Gastrocnemius medialis (tissue), 4 donors: ENCODE data around the gene SALL3.

Experiments
- CTCF ChIP-seq, 5 experiments: fragments of 450-650 bp in 3 of 5; fragments of 200-600 bp in 2 of 5; sonication (generic) in 2 of 5; IDR thresholded peaks in 4 of 5; conservative IDR thresholded peaks in 1 of 5; 1 replicate in 4 of 5; 2 replicates in 1 of 5; pipeline ENCODE4 v1.5.1; 2016 to 2019; ENCODE audit warnings: antibody characterized with exemption in 5 of 5, mild to moderate bottlenecking in 3 of 5, moderate library complexity in 3 of 5
- POLR2A ChIP-seq, 2 donors: fragments of 450-650 bp; IDR thresholded peaks; one replicate each; pipeline ENCODE4 v1.6.1; 2017; ENCODE audit warnings: antibody characterized with exemption in 2 of 2, mild to moderate bottlenecking in 2 of 2, moderate library complexity in 2 of 2

GRCh38 chr18:78981989-78982620 lies 2.5 kb downstream of the SALL3 start:
- no peak for TF ChIP-seq CTCF (IDR thresholded peaks at IDR 0.05 in 4 of 5, conservative IDR thresholded peaks at IDR 0.05 in 1 of 5)
- no peak for TF ChIP-seq POLR2A (IDR thresholded peaks at IDR 0.05)
